Measurements from ENCODE around the gene SLC36A4. TPM values are rescaled to one million over a fixed set of nuclear protein-coding genes. Genes with fewer than 3 reads are reported as not detected.

The SLC36A4 gene
- total and polyA plus RNA-seq, 9 of the 15 experiments (the other 6 are each of a cell fraction or from before 2014, with no cell fraction given) = 1.4 to 8.0 (median 5.4) TPM

DNA sequence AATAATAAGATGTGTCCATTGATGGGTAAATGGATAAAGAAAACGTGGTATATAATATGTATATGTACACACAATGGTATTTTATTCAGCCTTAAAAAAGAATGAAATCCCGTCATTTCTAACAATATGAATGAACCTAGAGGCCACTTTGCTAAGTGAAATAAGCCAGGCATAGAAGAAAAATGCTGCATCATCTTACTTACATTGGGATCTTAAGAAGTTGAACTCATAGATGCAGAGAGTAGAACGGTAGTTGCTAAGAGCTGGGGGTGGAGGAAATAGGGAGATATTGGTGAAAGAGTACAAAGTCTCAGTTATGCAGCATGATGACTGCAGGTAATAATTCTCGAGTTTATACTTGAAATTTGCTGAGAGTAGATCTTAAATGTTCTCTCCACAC, 14.3 kb upstream of the SLC36A4 start:
- TF ChIP-seq ZNF316 (IDR thresholded peaks at IDR 0.05) (peak; percentile 64), LEF1 (IDR thresholded peaks at IDR 0.05) (no peak), KAT2B (IDR thresholded peaks at IDR 0.05; ENCODE audit: low read depth, low read length) (no peak), MAFG (tag; conservative IDR thresholded peaks at IDR 0.05) (peak; percentile 45; the same call in 1 of the 2 replicates), NFE2 (IDR thresholded peaks at IDR 0.05; ENCODE audit: low read depth) (peak; percentile 67), C11orf30 (IDR thresholded peaks at IDR 0.05; ENCODE audit: low read depth) (peak; percentile 55), NR2F6 (CRISPR knock-in tag; IDR thresholded peaks at IDR 0.05) (no peak)
- ChIA-PET CTCF (ENCODE audit: low intra/inter-chr PET ratio) (no interaction called here), POLR2A (no interaction called here)
- ATAC-seq (no peak), DNase-seq (ENCODE audit: extremely low read depth in 1 of 4, low spot score in 3 of 4) (no peak), FAIRE-seq (no peak)
- Histone ChIP-seq H2AFZ (ENCODE audit: low read depth, low read length) (no peak overlapping the region), H3K4me3 (no peak overlapping the region), H3K4me1 (replicated peaks in 1 of 2; ENCODE audit: control insufficient read depth in 2 of 2, insufficient read depth in 2 of 2, low read length in 2 of 2) (no peaks in the 10 kb centered on the region), H3K4me2 (ENCODE audit: insufficient read depth, low read length) (no peak overlapping the region), H3K27me3 (ENCODE audit: control insufficient read depth in 2 of 2, insufficient read depth in 2 of 2, low read length in 2 of 2) (no peaks in the 10 kb centered on the region), H3K27ac (ENCODE audit: extremely low read depth, low read depth, low read length) (no peak overlapping the region), H3K9me1 (ENCODE audit: control insufficient read depth, insufficient read depth, low read length) (no peaks in the 10 kb centered on the region), H3K9ac (ENCODE audit: insufficient read depth in 1 of 2, low read depth in 2 of 2, low read length in 2 of 2) (no peak overlapping the region), H3K9me3 (replicated peaks; ENCODE audit: control insufficient read depth, insufficient read depth, low read depth, low read length) (no peaks in the 10 kb centered on the region), H4K20me1 (replicated peaks; ENCODE audit: control insufficient read depth, insufficient read depth, low read length) (no peaks in the 10 kb centered on the region), H3K36me3 (ENCODE audit: control insufficient read depth, insufficient read depth, low read length) (no peaks in the 10 kb centered on the region), H3K79me2 (ENCODE audit: control insufficient read depth, insufficient read depth, low read length) (no peaks in the 10 kb centered on the region)
- no TSS peak for BruUV-seq (replicated peaks)
- intact Hi-C loops (cut with micrococcal nuclease) = no loop called here
- in situ Hi-C loops (cut with MboI) = no loop called here
- 0% methylated on average over 4 of the region's 4 CpGs for WGBS (ENCODE audit: insufficient coverage, low coverage, missing lambda C conversion rate)

DNA sequence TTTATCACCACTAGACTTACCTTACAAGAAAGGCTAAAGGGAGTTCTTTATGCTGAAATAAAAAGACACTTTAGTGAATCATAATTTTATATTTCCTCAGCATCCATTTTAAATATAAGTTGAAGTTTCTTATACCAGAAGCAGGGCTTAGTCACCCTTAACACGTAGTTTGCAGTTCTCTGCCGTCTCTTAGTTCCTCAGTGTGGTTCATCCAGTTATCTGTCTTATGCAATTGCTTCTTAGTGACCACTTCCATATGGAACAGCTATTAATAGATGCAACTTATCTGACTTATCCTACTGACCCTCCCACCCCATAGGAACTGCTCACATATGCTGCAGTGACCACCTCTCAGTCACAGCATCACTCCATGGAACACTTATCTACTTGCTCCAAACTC, 11.7 kb upstream of the SLC36A4 start:
- WGBS (ENCODE audit: insufficient coverage, low coverage, missing lambda C conversion rate) = 3% methylated on average over 2 of the region's 2 CpGs
- Histone ChIP-seq H3K9me3 (replicated peaks; ENCODE audit: control insufficient read depth, insufficient read depth, low read depth, low read length) (no peaks in the 10 kb centered on the region), H2AFZ (ENCODE audit: low read depth, low read length) (no peak overlapping the region), H3K9ac (ENCODE audit: insufficient read depth in 1 of 2, low read depth in 2 of 2, low read length in 2 of 2) (no peak overlapping the region), H3K4me3 (no peak overlapping the region), H3K27me3 (ENCODE audit: control insufficient read depth in 2 of 2, insufficient read depth in 2 of 2, low read length in 2 of 2) (no peaks in the 10 kb centered on the region), H3K9me1 (ENCODE audit: control insufficient read depth, insufficient read depth, low read length) (no peaks in the 10 kb centered on the region), H3K79me2 (ENCODE audit: control insufficient read depth, insufficient read depth, low read length) (no peaks in the 10 kb centered on the region), H3K36me3 (ENCODE audit: control insufficient read depth, insufficient read depth, low read length) (no peaks in the 10 kb centered on the region), H3K4me2 (ENCODE audit: insufficient read depth, low read length) (no peak overlapping the region), H3K27ac (ENCODE audit: extremely low read depth, low read depth, low read length) (no peak overlapping the region), H3K4me1 (replicated peaks in 1 of 2; ENCODE audit: control insufficient read depth in 2 of 2, insufficient read depth in 2 of 2, low read length in 2 of 2) (no peaks in the 10 kb centered on the region), H4K20me1 (replicated peaks; ENCODE audit: control insufficient read depth, insufficient read depth, low read length) (no peaks in the 10 kb centered on the region)
- FAIRE-seq = no peak
- TF ChIP-seq MCM3 (IDR thresholded peaks at IDR 0.05) (no peak), SMAD4 (CRISPR knock-in tag; conservative IDR thresholded peaks at IDR 0.05) (no peak), MYC (IDR thresholded peaks at IDR 0.05; ENCODE audit: low read depth, low read length) (no peak), MYC (CRISPR knock-in tag; IDR thresholded peaks at IDR 0.05; ENCODE audit: borderline replicate concordance, low read depth) (no peak)
- TF ChIP-seq, protein P1, sequence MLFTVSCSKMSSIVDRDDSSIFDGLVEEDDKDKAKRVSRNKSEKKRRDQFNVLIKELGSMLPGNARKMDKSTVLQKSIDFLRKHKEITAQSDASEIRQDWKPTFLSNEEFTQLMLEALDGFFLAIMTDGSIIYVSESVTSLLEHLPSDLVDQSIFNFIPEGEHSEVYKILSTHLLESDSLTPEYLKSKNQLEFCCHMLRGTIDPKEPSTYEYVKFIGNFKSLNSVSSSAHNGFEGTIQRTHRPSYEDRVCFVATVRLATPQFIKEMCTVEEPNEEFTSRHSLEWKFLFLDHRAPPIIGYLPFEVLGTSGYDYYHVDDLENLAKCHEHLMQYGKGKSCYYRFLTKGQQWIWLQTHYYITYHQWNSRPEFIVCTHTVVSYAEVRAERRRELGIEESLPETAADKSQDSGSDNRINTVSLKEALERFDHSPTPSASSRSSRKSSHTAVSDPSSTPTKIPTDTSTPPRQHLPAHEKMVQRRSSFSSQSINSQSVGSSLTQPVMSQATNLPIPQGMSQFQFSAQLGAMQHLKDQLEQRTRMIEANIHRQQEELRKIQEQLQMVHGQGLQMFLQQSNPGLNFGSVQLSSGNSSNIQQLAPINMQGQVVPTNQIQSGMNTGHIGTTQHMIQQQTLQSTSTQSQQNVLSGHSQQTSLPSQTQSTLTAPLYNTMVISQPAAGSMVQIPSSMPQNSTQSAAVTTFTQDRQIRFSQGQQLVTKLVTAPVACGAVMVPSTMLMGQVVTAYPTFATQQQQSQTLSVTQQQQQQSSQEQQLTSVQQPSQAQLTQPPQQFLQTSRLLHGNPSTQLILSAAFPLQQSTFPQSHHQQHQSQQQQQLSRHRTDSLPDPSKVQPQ (CRISPR knock-in tag; IDR thresholded peaks at IDR 0.05; ENCODE audit: borderline replicate concordance) = no peak
- ATAC-seq = no peak
- ChIA-PET CTCF (ENCODE audit: low intra/inter-chr PET ratio) (no interaction called here), POLR2A (no interaction called here)
- intact Hi-C loops (cut with micrococcal nuclease) = no loop called here
- no TSS peak for BruUV-seq (replicated peaks)
- in situ Hi-C loops (cut with MboI) = no loop called here
- no peak for DNase-seq (ENCODE audit: extremely low read depth in 1 of 4, low spot score in 3 of 4)
